H1 (cell line): ENCODE results near the gene KIZ. TPM values are rescaled to one million over a fixed set of nuclear protein-coding genes. Genes with fewer than 3 reads are reported as not detected.

ENCODE experiments used
- CTCF ChIA-PET: fragments of 300-600 bp; sonication (Branson Sonifier 250); formaldehyde crosslinking; loops from one replicate; lab custom pipeline; 2021; ENCODE audit not compliant: partially characterized antibody; lab: Charles Lee
- POLR2A ChIA-PET: fragments of 300-600 bp; sonication (Branson Sonifier 250); formaldehyde crosslinking; loops from one replicate; lab custom pipeline; 2021; ENCODE audit warnings: inconsistent platforms; ENCODE audit not compliant: partially characterized antibody; lab: Charles Lee
- DNase-seq, 2 experiments: peaks; one replicate each; pipeline versions ENCODE4 v3.0.0 to v3.0.0-alpha.2; 2010 to 2022; ENCODE audit warnings: low spot score in 2 of 2, low read depth in 1 of 2, mixed read lengths in 1 of 2
- FAIRE-seq: peaks from 2 replicates; lab custom pipeline; 2011; peaks lifted over from hg19 to GRCh38; lab: Jason Lieb, UNC
- H2AFZ ChIP-seq: 2 replicates; pipeline ENCODE4 v1.8.1; 2012; ENCODE audit warnings: low read length, inconsistent platforms
- H2AK5ac ChIP-seq: 2 replicates; pipeline ENCODE4 v1.6.1; 2013; ENCODE audit warnings: low read depth, low read length
- H2BK120ac ChIP-seq: replicated peaks from 2 replicates; pipeline ENCODE3; 2013; ENCODE audit warnings: low read depth, low read length, inconsistent platforms
- H2BK12ac ChIP-seq: 2 replicates; pipeline ENCODE4 v1.6.1; 2013; ENCODE audit warnings: low read depth, low read length
- H2BK15ac ChIP-seq: 2 replicates; pipeline ENCODE4 v1.6.1; 2013; ENCODE audit warnings: low read length
- H2BK20ac ChIP-seq: 2 replicates; pipeline ENCODE4 v1.6.1; 2013; ENCODE audit warnings: low read length
- H2BK5ac ChIP-seq: 2 replicates; pipeline ENCODE4 v1.6.1; 2013; ENCODE audit warnings: low read depth, low read length
- H3K14ac ChIP-seq: 2 replicates; pipeline ENCODE4 v1.6.1; 2013; ENCODE audit warnings: inconsistent platforms; ENCODE audit not compliant: insufficient read length
- H3K18ac ChIP-seq: 2 replicates; pipeline ENCODE4 v1.6.1; 2013; ENCODE audit warnings: low read length; ENCODE audit errors: extremely low read depth
- H3K23ac ChIP-seq: 2 replicates; pipeline ENCODE4 v1.6.1; 2013; ENCODE audit warnings: inconsistent platforms; ENCODE audit not compliant: insufficient read length
- H3K23me2 ChIP-seq: 2 replicates; pipeline ENCODE4 v1.6.1; 2013; ENCODE audit warnings: low read depth, low read length
- H3K27ac ChIP-seq: 2 replicates; pipeline ENCODE4 v1.6.1; 2011; ENCODE audit warnings: low read depth, low read length, inconsistent platforms
- H3K27me3 ChIP-seq, 4 experiments: replicated peaks in 1 of 4; 1 replicate in 1 of 4; 2 replicates in 3 of 4; pipeline versions ENCODE4 v1.6.1 to v1.8.1; 2011 to 2013; ENCODE audit warnings: low read length in 3 of 4, mild to moderate bottlenecking in 3 of 4, inconsistent platforms in 2 of 4, mixed read lengths in 2 of 4, moderate library complexity in 1 of 4; ENCODE audit not compliant: control insufficient read depth in 3 of 4, insufficient read depth in 3 of 4; ENCODE audit errors: extremely low read depth in 1 of 4
- H3K36me3 ChIP-seq, 4 experiments: 2 replicates each; pipeline versions ENCODE4 v1.6.1 to v1.8.1; 2011 to 2013; ENCODE audit warnings: mild to moderate bottlenecking in 4 of 4, low read length in 3 of 4, moderate library complexity in 2 of 4, control low read depth in 1 of 4, inconsistent platforms in 1 of 4; ENCODE audit not compliant: insufficient read depth in 4 of 4, control insufficient read depth in 2 of 4
- H3K4ac ChIP-seq: replicated peaks from 2 replicates; pipeline ENCODE3; 2013; ENCODE audit warnings: low read length, low read depth, mixed read lengths, inconsistent platforms; ENCODE audit not compliant: insufficient read length
- H3K4me1 ChIP-seq, 4 experiments: replicated peaks in 1 of 4; 1 replicate in 1 of 4; 2 replicates in 3 of 4; pipeline versions ENCODE4 v1.6.1 to v1.8.1; 2011 to 2013; ENCODE audit warnings: low read length in 3 of 4, inconsistent platforms in 2 of 4, mixed read lengths in 1 of 4; ENCODE audit not compliant: insufficient read depth in 4 of 4, control insufficient read depth in 3 of 4
- H3K4me2 ChIP-seq, 2 experiments: 2 replicates each; pipeline versions ENCODE4 v1.6.1 to v1.8.1; 2011 to 2013; ENCODE audit warnings: low read depth in 2 of 2, low read length in 2 of 2, control low read depth in 1 of 2, inconsistent platforms in 1 of 2, mild to moderate bottlenecking in 1 of 2; ENCODE audit not compliant: insufficient read depth in 1 of 2
- H3K4me3 ChIP-seq, 4 experiments: fragments of 200-600, 300-600 bp in 1 of 4; sonication (generic), shearing (Covaris generic), sonication (Bioruptor Twin) in 1 of 4; 2 replicates each; pipeline versions ENCODE4 v1.5.1 to v1.8.1; 2011 to 2016; ENCODE audit warnings: low read length in 4 of 4, low read depth in 3 of 4, control low read depth in 2 of 4, inconsistent platforms in 2 of 4, mild to moderate bottlenecking in 2 of 4, mixed read lengths in 1 of 4, moderate library complexity in 1 of 4; ENCODE audit not compliant: insufficient read depth in 2 of 4; ENCODE audit errors: extremely low read depth in 1 of 4
- H3K56ac ChIP-seq: replicated peaks from 2 replicates; pipeline ENCODE3; 2013; ENCODE audit warnings: low read depth, mild to moderate bottlenecking, mixed read lengths, low read length, inconsistent platforms; ENCODE audit not compliant: insufficient read length
- H3K79me1 ChIP-seq: 2 replicates; pipeline ENCODE4 v1.6.1; 2013; ENCODE audit warnings: low read depth, low read length, control low read depth
- H3K79me2 ChIP-seq, 2 experiments: 2 replicates each; pipeline versions ENCODE4 v1.6.1 to v1.8.1; 2012 to 2013; ENCODE audit warnings: low read length in 2 of 2, mild to moderate bottlenecking in 2 of 2, inconsistent platforms in 1 of 2; ENCODE audit not compliant: insufficient read depth in 2 of 2, control insufficient read depth in 1 of 2
- H3K9ac ChIP-seq, 4 experiments: replicated peaks in 1 of 4; 1 replicate in 1 of 4; 2 replicates in 3 of 4; pipeline versions ENCODE4 v1.6.1 to v1.8.1; 2011 to 2013; ENCODE audit warnings: low read depth in 3 of 4, low read length in 3 of 4, control low read depth in 2 of 4, mild to moderate bottlenecking in 2 of 4, moderate library complexity in 2 of 4, inconsistent platforms in 1 of 4; ENCODE audit errors: extremely low read depth in 1 of 4
- H3K9me3 ChIP-seq, 2 experiments: 2 replicates each; pipeline versions ENCODE4 v1.6.1 to v1.8.1; 2012 to 2013; ENCODE audit warnings: mild to moderate bottlenecking in 2 of 2, moderate library complexity in 2 of 2, control low read depth in 1 of 2, inconsistent platforms in 1 of 2, low read depth in 1 of 2, low read length in 1 of 2, mixed read lengths in 1 of 2; ENCODE audit not compliant: insufficient read depth in 2 of 2
- H4K20me1 ChIP-seq, 2 experiments: replicated peaks in 1 of 2; 2 replicates each; pipeline versions ENCODE3 to v1.8.1; 2011 to 2013; ENCODE audit warnings: inconsistent platforms in 2 of 2, low read length in 2 of 2, mild to moderate bottlenecking in 1 of 2; ENCODE audit not compliant: insufficient read depth in 2 of 2, control insufficient read depth in 1 of 2
- H4K5ac ChIP-seq: 2 replicates; pipeline ENCODE4 v1.6.1; 2013; ENCODE audit warnings: low read length, low read depth, mixed read lengths, inconsistent platforms; ENCODE audit not compliant: insufficient read length
- H4K8ac ChIP-seq: 2 replicates; pipeline ENCODE4 v1.8.0; 2013; ENCODE audit warnings: mild to moderate bottlenecking, moderate library complexity, low read length, inconsistent platforms; ENCODE audit not compliant: insufficient read depth; ENCODE audit errors: extremely low read depth
- H4K91ac ChIP-seq: replicated peaks from 2 replicates; pipeline ENCODE3; 2013; ENCODE audit warnings: low read length, mixed read lengths, inconsistent platforms; ENCODE audit not compliant: insufficient read length
- BACH1 ChIP-seq: IDR thresholded peaks from 2 replicates; pipeline ENCODE4 v1.6.1; 2012; ENCODE audit warnings: low read length, improper control_type of control experiment
- E2F6 ChIP-seq: IDR thresholded peaks from 2 replicates; pipeline ENCODE4 v1.6.1; 2012; ENCODE audit warnings: inconsistent platforms
- HDAC2 ChIP-seq, 2 experiments: fragments of 300-600 bp in 1 of 2; sonication (generic) in 1 of 2; IDR thresholded peaks; 2 replicates each; pipeline ENCODE4 v1.6.1; 2011 to 2012; ENCODE audit warnings: low read depth in 2 of 2, low read length in 2 of 2, mild to moderate bottlenecking in 2 of 2, moderate library complexity in 2 of 2, borderline replicate concordance in 1 of 2, inconsistent platforms in 1 of 2
- MAFK ChIP-seq: IDR thresholded peaks from 2 replicates; pipeline ENCODE4 v1.6.1; 2012; ENCODE audit warnings: low read depth, mild to moderate bottlenecking, improper control_type of control experiment, low read length
- NRF1 ChIP-seq: IDR thresholded peaks from 2 replicates; pipeline ENCODE4 v1.6.1; 2011; ENCODE audit warnings: mild to moderate bottlenecking, low read depth, low read length, improper control_type of control experiment
- RNF2 ChIP-seq: fragments of 200-900, 300-1000 bp; sonication (generic); IDR thresholded peaks from 2 replicates; pipeline ENCODE4 v1.7.1; 2016; ENCODE audit warnings: borderline replicate concordance, low read depth, mild to moderate bottlenecking, antibody characterized with exemption, low read length; ENCODE audit not compliant: poor library complexity, severe bottlenecking; ENCODE audit errors: missing control alignments
- SAP30 ChIP-seq: fragments of 300-600 bp; sonication (generic); IDR thresholded peaks from 2 replicates; pipeline ENCODE4 v1.7.1; 2012; ENCODE audit warnings: low read length, moderate library complexity, mild to moderate bottlenecking, inconsistent platforms; ENCODE audit not compliant: insufficient read depth, insufficient replicate concordance
- SIN3A ChIP-seq, 2 experiments: IDR thresholded peaks in 1 of 2; conservative IDR thresholded peaks in 1 of 2; 2 replicates each; pipeline ENCODE4 v1.6.1; 2011 to 2012; ENCODE audit warnings: low read length in 2 of 2, improper control_type of control experiment in 1 of 2, low read depth in 1 of 2, mild to moderate bottlenecking in 1 of 2
- SIX5 ChIP-seq: IDR thresholded peaks from 2 replicates; pipeline ENCODE4 v1.6.1; 2011; ENCODE audit warnings: mild to moderate bottlenecking, low read depth, low read length
- SRF ChIP-seq: IDR thresholded peaks from 2 replicates; pipeline ENCODE4 v1.6.1; 2011; ENCODE audit warnings: mild to moderate bottlenecking, low read depth, low read length, moderate library complexity
- SUZ12 ChIP-seq: fragments of 200-600 bp; sonication (generic); IDR thresholded peaks from 2 replicates; pipeline ENCODE4 v1.6.1; 2012; ENCODE audit warnings: mild to moderate bottlenecking, inconsistent platforms, low read length, moderate library complexity, mixed read lengths
- TBP ChIP-seq: IDR thresholded peaks from 2 replicates; pipeline ENCODE4 v1.6.1; 2011; ENCODE audit warnings: low read depth, low read length, improper control_type of control experiment
- YY1 ChIP-seq: IDR thresholded peaks from 2 replicates; pipeline ENCODE4 v1.6.1; 2011; ENCODE audit warnings: low read depth, mild to moderate bottlenecking, low read length
- WGBS, 2 experiments: shearing (Covaris generic) in 1 of 2; methylation state at CpG; one replicate each; pipeline versions ENCODE4 v1.1.6 to v1.1.7; 2013 to 2015; ENCODE audit warnings: low lambda C conversion rate in 2 of 2, mixed read lengths in 2 of 2, inconsistent platforms in 1 of 2, low coverage in 1 of 2, missing lambda C conversion rate in 1 of 2; ENCODE audit not compliant: insufficient replicate concordance in 2 of 2, insufficient coverage in 1 of 2, insufficient read length in 1 of 2; ENCODE audit errors: extremely low coverage in 1 of 2, missing lambda C conversion rate in 1 of 2; 5-methylcytosine and 5-hydroxymethylcytosine counted together
- polyA plus RNA-seq, 7 experiments: library from polyadenylated mRNA; depleted of rRNA in 3 of 7; stranded (reverse) in 5 of 7; unstranded in 2 of 7; fragments of >200 nt in 5 of 7; fragments of 200-250 nt in 2 of 7; gene quantifications; 1 replicate in 5 of 7; 2 replicates in 1 of 7; 4 replicates in 1 of 7; pipeline versions ENCODE4 v1.2.1 to v1.2.3, GENCODE V29; 2011 to 2013; ENCODE audit warnings: missing spikeins in 2 of 7, mixed read lengths in 2 of 7
- total RNA-seq: library from RNA; stranded (reverse); fragmentation: NEBNext Ultra II Directional; extraction: Animal tissue kit (Norgen Biotek cat#: 25700); gene quantifications from 2 replicates; pipeline ENCODE4 v1.2.1, GENCODE V29; 2021

Gene KIZ
- total and polyA plus RNA-seq, 2 of the 8 experiments (the other 6 are each of a cell fraction or from before 2014, with no cell fraction given), result 13.0 to 51.7 TPM

GRCh38 chr20:21257192-21257591 is 131.3 kb downstream of the KIZ start:
- no peak for TF ChIP-seq HDAC2 (IDR thresholded peaks at IDR 0.05; ENCODE audit: borderline replicate concordance in 1 of 2, low read depth in 2 of 2, low read length in 2 of 2)
- no peak for TF ChIP-seq SIX5
- TF ChIP-seq NRF1, result no peak
- TF ChIP-seq SUZ12, result no peak
- TF ChIP-seq SRF, result no peak
- no peak for TF ChIP-seq MAFK
- TF ChIP-seq SAP30, result no peak
- no peak for TF ChIP-seq BACH1
- no peak for TF ChIP-seq E2F6
- no peak for TF ChIP-seq RNF2
- TF ChIP-seq SIN3A (conservative IDR thresholded peaks at IDR 0.05 in 1 of 2, IDR thresholded peaks at IDR 0.05 in 1 of 2; ENCODE audit: low read depth in 1 of 2, low read length in 2 of 2), result no peak
- TF ChIP-seq YY1, result no peak
- no peak for TF ChIP-seq TBP
- CTCF ChIA-PET, result interaction anchor here (1.4 kb wide), 1 partner anchor 9 kb away, joined by 3 read pairs; no protein-coding TSS in a partner anchor
- no peaks in the 10 kb centered on the region for H3K4me1 ChIP-seq
- H3K27ac ChIP-seq, result no peak overlapping the region
- no peak overlapping the region for H3K4ac ChIP-seq
- no peak overlapping the region for H3K4me2 ChIP-seq
- no peak overlapping the region for H4K5ac ChIP-seq
- FAIRE-seq (no peak), DNase-seq (no peak)
- H2BK5ac ChIP-seq, result no peak overlapping the region
- no peak overlapping the region for H3K14ac ChIP-seq
- H2AFZ ChIP-seq, result 0 out of 2 replicates have a peak overlapping the region, but pooled peaks have one; percentile 12
- no peak overlapping the region for H4K91ac ChIP-seq
- H4K8ac ChIP-seq, result no peak overlapping the region
- H2AK5ac ChIP-seq, result no peak overlapping the region
- H3K79me2 ChIP-seq, result no peaks in the 10 kb centered on the region
- H3K36me3 ChIP-seq, result no peaks in the 10 kb centered on the region
- no peak overlapping the region for H3K23ac ChIP-seq
- H3K79me1 ChIP-seq, result no peaks in the 10 kb centered on the region
- 92% methylated on average over 3 of the region's 3 CpGs; no CpG with 5 or more reads in 1 of the 2 experiments for WGBS, 2 experiments
- no peaks in the 10 kb centered on the region for H3K27me3 ChIP-seq
- H3K56ac ChIP-seq, result no peak overlapping the region
- H3K4me3 ChIP-seq, result no peak overlapping the region
- POLR2A ChIA-PET, result interaction anchor here (1.3 kb wide), 1 partner anchor 12 kb away, joined by 3 read pairs; no protein-coding TSS in a partner anchor
- H2BK12ac ChIP-seq, result no peak overlapping the region
- H2BK120ac ChIP-seq, result no peak overlapping the region
- H3K9me3 ChIP-seq, result no peaks in the 10 kb centered on the region
- H2BK20ac ChIP-seq, result no peak overlapping the region
- H3K23me2 ChIP-seq, result no peaks in the 10 kb centered on the region
- no peak overlapping the region for H2BK15ac ChIP-seq
- H3K18ac ChIP-seq, result no peak overlapping the region
- no peaks in the 10 kb centered on the region for H4K20me1 ChIP-seq
- H3K9ac ChIP-seq, result no peak overlapping the region
